ENCODE results near the gene CHST14.
"Not testable (repeated sequence)": the region's sequence is repeated elsewhere in the genome, so short reads cannot be mapped to it uniquely, and the experiment has no call there.

CHST14 gene

DNA sequence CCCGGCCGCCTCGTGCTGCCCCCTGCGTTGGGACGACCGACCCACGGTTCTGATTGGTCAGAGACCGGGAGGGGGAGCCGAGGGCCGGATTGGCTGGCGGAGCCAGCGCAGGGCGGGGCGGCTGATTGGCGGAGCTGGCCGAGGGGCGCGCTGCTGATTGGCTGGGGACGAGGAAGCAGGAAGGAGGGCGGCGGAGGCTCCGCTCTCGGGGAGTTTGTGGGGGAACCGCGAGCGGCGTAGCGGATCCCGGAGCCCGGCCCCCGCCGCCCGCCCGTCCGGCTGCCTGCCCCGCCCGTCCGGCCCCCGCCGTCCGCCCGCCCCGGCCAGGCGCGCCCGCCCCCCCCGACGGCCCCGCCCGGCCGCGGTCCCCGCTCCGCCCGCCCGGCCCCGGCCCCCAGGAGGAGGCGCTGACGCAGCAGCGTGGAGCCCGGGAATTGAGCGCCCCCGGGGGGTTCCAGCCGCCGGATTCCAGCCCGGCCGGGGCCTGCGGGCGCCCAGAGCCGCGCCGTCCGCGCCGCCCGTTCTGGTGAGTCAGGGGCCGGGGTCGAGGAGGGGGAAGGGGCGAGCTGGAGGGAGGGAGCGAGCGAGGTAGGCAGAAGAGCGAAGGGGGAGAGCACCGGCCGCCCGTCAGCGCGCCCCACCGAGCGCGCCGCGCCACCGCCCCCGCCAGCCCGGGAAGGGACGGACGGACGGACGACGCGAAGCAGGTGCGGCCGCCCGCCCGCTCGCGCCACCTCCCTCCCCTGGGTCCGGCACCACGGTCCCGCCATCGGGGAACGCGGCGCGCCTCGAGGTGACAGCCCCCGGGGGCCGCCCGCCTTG lies 29.8 kb upstream of the CHST14 start, which contains the start of gene BAHD1:
BAHD1 (plus strand) TSS at position 211 of the 822 bp plus-strand sequence. CDS start 17,512 bp downstream, outside the sequence.
- DNase-seq (ENCODE audit: low read depth in 2 of 2) = peak; percentile 92 to 93

DNA sequence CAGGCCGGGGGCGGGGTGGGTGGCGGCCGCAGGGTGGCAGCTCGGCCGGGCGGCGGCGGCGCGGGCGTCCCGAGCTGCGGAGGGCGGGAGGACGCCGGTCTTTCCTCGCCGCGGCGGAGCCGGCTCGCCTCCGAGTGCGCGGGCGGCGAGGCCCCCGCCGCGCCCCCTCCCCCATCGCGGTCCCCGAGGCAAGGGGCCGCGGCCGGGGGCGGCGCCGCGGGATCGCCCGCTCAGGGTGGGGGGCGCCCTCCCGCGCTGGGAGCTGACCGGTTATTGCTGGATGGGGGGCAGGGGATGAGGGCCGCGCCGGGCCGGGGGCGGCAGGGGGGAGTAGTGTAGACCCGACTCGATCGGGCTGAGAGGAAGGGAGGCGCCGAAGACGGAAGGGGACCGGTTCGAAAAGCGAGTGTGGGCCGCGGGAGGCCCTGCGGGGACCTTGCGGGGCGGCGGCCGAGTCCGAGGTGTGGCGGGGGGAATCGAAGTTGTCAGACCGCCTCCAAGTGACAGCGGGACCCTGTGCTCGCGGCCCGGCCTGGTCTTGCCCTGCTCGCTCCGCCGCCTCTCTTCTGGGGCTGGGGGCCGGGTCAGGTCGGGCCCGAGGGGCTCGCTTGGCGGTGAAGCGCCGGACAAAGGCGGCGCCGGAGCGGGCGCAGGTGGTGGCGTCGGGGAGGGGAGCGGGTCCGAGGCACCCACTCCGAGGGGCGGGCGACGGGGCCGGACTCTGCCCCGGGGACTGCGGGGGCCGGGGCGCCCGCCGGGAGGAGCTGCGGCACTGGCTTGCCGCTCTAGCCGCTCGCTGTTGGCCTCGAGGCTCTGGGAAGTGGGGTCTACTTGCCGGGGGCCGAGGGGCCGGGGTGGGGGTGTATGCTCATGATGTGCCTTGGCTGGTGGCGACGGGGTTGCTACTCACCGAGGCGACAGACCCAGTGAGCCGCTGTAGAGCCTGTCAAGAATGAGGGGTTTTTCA lies 28.9 kb upstream of the CHST14 start:
- no peak for DNase-seq (ENCODE audit: low read depth in 2 of 2)

DNA sequence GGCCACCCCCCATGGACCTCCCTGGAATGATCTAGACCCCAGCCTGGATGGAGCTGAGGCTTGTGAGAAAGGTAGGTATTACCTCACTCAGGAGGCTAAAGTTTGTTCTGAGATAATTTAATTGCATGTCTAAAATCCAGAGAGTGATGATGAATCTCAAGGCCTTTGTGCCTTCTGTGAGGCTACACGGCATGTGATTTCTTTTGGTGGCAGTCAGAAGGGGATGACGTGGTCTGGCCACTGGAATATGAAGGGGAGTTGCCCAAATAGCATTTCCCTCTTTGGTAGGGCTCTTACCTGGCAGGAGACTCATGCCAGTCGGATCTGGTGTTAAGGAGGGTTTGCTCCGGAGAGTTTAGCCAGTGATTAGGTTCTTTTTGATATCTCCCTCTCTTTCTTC lies 27.5 kb upstream of the CHST14 start:
- no peak for DNase-seq (ENCODE audit: low read depth in 2 of 2)

DNA sequence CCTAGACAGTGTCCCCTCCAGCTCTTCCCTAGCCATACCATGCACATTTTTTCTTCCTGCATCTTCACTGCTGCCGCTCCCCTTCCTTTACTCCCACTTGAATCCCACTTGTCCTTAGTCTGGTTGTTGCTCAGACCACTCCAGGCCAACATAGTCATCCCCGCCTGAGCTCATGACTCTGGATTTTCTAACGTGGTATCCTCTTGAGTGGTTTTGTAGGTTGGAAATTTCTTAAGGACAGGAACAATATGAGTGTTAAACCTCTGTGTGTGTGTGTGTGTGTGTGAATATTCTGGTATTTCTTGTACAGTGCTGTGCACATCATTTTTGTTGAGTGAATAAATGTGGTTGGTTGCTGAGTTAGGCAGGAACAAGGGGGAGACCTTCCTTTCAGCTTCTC lies 26.9 kb upstream of the CHST14 start:
- no peak for DNase-seq (ENCODE audit: low read depth in 2 of 2)

DNA sequence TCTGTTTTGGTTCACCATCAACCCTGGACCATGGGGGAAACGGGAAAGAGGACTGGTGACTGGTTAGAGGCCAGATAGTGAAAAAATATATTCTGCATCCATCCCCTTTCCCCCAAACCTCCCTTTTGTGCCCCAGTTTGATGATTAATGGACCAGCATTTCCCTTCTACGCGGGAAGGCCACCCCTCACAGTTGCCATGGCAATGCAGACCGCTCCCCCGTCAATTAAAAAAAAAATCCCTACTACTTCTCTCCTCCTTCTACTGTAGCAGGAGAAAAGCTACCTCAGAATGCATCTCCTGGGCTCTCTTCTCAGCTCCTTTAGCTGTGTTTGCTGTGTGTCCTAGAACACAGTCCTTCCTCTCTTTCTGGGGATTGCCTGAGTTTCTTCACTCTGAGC lies 26.0 kb upstream of the CHST14 start:
- no peak for DNase-seq (ENCODE audit: low read depth in 2 of 2)

DNA sequence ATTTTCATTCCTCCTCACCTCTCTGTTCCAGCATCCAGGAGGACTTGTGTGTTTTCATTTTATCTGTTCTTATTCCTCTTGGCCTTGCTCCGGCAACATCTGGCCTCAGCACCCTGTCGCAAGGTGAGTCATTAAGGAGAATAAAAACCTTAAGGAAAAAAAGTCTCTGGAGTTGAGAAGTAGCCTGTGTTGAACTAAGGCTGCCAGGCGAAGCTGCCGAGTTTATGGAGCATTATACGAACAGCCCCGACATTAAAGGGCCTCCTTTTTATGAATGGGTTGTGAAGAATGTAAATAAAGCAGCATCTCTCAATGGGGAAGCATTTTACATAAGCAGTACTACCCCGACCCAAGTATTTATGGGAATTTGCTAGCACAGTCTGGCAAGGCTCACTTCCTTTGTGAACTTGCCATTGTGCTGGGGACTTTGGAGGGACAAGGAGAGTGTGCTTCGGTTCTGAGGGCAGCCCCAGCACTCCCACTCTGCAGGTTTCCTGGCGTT lies 25.3 kb upstream of the CHST14 start:
- no peak for DNase-seq (ENCODE audit: low read depth in 2 of 2)

DNA sequence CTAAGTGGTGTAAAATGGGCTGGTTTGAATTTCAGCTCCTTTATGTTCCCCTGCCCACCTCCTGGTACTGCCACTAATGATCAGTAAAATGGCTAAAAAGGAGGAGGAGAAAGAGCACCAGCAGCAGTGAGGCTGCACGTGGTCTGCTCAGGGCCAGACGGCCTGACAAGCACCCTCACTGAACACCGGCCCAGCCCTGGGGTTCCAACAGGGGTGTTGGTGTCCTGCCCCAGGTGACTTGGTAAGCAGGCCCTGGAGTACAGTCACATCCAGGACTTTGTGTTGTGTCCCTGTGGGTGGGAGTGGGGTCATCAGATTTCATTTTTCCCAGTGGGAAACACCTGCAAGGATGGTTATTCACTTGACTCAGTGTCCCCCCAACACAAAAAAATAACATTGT lies 24.6 kb upstream of the CHST14 start:
- DNase-seq (ENCODE audit: low read depth in 2 of 2) = no peak

DNA sequence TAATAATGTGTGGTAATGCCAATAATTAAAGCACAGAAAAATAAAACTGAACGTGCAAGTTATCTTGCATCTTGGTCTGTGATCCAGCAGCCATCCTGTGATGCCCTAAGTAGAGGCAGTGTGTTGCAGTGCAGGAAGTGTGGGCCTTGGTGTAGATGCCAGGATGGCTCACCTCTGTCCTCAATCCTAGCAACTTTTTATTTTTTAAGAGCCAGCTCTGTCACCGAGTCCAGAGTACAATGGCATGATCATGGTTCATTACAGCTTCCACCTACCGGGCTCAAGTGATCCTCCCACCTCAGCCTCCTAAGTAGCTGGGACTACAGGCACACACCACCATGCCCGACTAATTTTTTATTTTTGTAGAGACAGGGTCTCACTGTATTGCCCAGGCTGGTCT lies 22.4 kb upstream of the CHST14 start:
- DNase-seq (ENCODE audit: low read depth in 2 of 2) = no peak

DNA sequence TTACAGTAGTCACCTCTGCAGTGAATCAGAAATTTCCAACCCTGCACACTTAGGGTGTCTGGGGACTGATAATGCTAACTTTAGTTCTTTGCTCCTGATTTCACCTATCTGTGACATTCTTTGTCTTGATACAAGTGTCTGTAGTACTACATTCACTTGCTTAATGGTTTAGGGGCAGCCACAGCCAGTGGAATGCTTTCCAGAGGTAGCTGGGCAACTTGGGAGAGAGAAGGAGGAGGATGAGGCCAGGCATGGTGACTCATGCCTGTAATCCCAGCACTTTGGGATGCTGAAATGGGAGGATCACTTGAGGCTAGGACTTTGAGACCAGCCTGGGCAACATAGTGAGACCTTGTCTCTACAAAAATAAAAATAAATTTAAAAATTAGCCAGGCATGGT lies 21.5 kb upstream of the CHST14 start:
- no peak for DNase-seq (ENCODE audit: low read depth in 2 of 2)

DNA sequence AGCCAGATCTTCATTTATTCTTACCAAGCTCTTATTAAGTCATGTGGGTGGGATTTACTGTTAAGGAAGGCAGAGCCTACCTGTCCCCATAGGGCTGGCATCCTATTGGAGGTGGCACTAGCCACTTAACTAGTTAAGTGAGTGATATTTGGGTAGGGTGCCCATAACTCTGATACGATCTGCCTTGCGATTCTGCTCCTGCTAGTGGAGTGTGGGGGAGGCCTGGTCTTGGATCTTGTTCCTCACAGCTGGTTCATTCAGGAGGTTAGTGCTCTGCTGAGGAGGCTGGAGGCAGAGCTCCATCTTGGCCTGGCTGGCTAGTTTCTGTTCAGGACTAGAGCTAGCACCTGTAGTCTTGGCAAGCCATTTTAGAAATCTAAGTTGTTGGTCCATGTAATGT lies 20.7 kb upstream of the CHST14 start:
- DNase-seq (ENCODE audit: low read depth in 2 of 2) = no peak

DNA sequence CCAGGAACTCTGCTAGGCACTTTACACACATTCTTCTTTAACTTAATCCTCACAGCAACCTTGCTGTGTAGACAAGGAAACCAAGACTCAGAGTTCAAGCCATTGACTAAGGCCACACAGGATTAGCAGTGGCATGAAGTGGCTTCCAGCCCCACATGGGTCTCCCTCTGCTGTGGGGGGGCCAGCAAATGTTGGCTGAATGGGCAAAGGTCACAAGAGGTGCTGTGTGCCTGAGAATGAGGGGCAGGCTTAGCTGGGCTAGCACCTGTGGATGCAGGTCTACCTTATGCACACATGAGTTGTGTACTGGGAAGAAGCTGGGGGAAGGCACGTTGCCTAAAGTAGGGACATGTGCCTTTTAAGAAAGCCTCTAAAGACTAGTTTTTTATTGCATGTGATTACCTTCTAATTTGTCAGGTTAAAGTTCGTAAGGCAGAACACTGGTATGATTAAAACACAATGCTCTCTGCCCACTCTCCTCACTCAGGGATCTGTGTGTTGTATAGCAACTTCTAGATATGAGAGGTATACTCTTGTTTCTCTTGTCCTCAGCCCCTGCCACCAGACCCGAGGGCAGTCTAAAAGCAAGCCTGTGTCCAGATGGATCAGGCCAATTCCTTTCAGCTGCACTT lies 19.1 kb upstream of the CHST14 start:
- no peak for DNase-seq (ENCODE audit: low read depth in 2 of 2)

DNA sequence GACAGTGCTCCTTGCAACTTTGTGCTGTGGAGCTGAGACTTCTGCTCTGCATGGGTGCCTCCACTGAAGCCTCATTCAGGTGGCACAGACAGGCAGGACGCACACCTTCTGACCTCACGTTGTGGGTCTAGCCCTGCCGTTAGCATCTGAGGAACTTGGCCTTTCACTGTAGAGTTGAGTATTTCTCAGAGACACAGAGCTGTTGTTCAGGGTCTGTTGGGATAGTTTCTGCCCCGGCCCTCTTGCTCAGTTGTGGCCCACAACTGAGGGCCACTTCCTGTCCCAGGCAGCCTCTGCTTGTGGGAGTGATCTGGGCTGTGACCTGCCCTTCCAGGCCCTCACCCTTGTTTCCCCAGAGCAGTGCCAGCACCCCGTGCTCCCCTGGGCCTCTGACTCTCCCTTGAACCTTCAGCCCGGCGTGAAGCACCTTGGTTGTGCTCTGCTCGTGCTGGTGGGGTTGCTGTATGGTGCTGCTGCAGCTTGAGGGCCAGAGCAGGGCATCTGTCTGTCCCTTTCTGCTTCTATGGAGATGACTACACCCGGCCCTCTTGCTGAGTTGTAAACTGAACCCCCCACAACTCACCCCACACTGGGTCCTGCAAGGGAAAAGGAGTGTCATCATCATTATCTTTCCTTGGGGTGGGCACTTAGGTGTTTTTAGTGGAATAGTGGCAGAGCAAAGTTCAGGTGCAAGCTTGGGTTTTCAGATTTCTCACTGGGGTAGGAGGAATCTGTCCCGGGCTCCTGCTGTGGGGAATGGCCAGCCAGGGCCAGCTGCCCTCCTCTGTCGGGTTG lies 18.3 kb upstream of the CHST14 start:
- no peak for DNase-seq (ENCODE audit: low read depth in 2 of 2)

DNA sequence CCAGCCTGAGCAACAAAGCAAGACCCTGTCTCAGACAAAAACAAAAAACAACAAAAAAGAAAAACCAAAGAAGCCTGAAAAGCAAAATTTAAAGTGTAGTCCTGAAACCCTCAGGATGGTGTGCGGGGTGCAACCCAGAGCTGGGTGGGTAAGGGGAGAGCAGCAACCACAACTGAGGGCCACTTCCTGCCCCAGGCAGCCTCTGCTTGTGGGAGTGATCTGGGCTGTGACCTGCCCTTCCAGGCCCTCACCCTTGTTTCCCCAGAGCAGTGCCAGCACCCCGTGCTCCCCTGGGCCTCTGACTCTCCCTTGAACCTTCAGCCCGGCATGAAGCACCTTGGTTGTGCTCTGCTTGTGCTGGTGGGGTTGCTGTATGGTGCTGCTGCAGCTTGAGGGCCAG lies 16.8 kb upstream of the CHST14 start:
- DNase-seq (ENCODE audit: low read depth in 2 of 2) = not testable (repeated sequence)

DNA sequence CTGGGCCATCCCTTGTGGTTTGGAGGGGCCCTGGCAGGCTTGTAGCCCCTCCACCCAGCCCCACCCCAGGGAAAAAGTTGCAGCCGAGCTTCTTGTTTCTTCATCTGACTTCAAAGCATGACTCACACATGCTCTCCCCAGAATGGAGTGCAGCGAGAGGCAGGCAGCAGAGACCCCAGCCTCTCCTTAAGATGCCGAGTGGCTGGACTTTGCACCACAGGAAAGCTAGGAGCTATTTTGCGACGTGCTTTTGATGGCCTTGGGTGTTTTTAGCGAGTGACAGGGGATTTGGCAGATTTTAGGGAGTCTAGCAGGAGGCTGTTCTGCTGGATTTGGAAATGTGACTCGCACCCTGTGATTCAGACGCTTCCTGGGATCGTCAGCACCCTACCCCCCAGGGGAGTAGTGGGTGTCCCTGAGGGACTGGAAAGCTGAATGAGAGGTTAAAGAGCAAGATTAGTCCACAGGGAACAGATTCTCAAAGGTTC lies 15.8 kb upstream of the CHST14 start:
- DNase-seq (ENCODE audit: low read depth in 2 of 2) = no peak

DNA sequence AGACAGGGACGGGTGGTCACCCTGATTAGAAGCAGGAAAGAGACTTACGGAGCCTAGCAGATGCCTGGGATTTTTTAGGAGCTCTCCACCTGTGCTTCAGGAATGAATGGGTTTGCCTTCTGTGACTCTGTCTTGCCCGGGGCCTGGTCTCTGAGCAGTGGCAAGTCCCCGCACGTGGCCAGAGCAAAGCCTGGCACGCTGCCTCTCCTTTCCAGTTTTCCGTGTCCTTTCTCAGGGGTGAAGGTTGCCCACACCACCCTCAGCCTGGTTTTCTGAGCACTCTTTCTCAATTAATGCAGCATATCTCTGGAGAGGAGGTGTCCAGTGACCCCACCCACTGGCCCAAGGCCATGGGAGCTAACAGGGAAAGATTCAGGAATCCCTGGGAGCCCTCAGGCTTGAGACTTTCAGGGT lies 14.5 kb upstream of the CHST14 start:
- DNase-seq (ENCODE audit: low read depth in 2 of 2) = no peak

DNA sequence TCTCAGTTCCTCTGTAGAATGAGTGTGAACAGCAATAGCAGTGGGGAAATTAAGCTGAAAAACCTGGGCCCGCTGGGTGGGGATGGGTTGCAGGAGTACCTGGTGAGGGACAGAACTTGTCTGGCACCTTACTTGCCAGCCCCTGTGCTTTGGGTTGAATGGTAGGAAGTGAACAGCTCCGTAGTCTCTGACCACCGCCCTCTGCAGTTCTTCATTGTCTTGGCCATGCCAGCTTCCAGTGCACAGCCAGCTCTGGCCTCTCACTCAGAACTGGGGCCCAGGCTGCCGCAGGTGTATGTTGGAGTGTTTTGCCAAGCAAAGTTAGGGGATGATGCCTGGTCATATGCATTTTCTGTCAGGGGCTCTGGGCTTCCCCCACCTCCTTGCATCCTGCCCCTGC lies 14.0 kb upstream of the CHST14 start:
- no peak for DNase-seq (ENCODE audit: low read depth in 2 of 2)

DNA sequence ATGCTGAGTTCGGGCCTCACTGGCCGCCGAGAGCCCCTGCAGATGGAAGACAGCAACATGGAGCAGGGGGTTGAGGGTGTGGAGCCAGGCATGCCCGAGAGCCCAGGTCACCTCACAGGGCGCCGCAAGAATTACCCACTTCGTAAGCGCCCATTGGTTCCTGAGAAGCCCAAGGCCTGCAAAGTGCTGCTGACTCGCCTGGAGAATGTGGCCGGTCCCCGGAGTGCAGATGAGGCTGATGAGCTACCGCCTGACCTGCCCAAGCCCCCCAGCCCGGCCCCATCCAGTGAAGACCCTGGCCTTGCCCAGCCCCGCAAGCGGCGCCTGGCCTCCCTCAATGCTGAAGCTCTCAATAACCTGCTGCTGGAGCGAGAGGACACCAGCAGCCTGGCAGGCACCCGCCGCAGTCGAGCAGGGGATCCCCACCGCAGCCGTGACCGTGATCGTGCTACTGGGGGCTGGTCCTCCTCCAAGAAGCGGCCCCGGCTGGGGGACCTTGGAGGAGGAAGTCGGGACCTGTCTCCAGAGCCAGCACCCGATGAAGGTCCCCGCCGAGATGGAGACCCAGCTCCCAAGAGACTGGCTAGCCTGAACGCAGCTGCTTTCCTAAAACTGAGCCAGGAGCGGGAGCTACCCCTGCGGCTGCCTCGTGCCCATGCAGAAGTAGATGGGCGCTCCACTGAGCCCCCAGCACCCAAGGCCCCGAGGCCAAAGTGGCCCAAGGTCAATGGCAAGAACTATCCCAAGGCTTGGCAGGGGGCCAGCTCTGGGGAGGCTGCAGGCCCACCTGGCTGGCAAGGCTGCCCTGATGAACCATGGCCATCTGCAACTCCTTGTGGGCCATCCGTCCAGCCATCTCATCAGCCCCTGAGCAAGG lies 12.1 kb upstream of the CHST14 start:
- DNase-seq (ENCODE audit: low read depth in 2 of 2) = no peak

DNA sequence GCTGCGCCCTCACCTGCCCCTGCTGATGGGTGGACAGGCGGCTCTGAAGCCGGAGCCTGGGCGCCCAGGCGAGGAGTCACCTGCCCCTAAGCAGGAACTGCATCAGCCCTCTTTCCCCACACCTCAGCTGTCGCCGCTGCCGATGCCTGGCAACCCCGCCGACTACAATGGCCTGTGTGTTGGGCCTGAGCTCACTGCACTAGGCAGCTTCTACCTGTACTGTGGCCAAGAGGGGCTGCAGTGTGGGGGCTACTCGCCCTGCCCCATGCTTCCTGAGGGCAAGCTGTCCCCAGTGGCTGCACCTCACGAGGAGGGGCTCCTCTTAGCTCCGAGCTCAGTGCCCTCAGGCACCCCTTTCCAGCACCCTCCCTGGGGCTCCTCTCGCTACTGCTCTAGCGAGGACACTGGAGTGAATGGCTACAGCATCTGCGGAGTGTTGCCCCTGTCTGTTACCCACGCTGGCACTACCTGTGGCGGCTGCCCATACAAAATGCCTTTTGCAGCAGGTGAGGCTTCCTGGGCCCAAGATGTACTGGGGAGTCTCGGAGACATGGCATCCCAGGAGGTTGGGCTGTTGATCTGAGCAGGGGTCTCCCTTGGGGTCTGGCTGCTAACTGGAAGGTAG lies 11.3 kb upstream of the CHST14 start:
- no peak for DNase-seq (ENCODE audit: low read depth in 2 of 2)

DNA sequence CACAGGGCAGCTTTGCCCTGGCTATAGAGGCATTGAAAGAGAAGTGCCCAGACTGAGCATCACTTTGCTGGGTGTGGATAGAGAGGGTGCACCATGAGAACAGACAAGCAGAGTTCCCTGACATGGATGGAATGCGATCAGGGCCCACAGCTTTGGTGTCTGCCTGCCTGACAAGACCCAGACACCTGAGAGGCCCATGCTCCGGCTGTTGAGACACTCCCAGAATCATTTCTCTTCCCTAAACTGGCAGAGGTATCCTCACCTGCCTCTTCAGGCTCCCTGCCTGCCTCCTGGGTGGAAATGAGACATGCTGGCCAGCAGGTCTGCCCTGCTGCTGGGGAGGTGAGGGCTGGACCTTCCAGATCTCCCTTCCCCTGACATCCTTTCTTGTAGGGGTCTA lies 10.4 kb upstream of the CHST14 start:
- DNase-seq (ENCODE audit: low read depth in 2 of 2) = no peak

DNA sequence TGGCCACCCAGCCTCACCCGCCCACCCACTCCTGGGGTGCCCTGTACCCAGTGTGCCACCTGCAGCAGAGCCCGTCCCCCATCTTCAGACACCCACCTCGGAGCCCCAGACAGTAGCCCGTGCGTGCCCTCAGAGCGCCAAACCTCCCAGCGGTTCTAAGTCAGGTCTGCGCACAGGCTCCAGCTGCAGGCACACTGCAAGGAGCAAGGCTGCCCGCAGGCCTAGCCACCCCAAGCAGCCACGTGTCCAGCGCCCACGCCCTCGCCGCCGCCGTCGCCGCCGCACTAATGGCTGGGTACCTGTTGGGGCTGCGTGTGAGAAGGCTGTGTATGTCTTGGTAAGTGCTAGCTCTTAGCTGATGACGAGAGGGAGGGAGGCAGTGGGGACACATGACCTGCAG lies 8.8 kb upstream of the CHST14 start:
- no peak for DNase-seq (ENCODE audit: low read depth in 2 of 2)

All from stimulated activated CD8-positive, alpha-beta memory T cell treated with anti-CD3 and anti-CD28 coated beads, Interleukin-15, amount 100 ng/mL, for 4 hours (primary cell).